Measurements from ENCODE around the gene KLRG1.

Gene KLRG1

DNA sequence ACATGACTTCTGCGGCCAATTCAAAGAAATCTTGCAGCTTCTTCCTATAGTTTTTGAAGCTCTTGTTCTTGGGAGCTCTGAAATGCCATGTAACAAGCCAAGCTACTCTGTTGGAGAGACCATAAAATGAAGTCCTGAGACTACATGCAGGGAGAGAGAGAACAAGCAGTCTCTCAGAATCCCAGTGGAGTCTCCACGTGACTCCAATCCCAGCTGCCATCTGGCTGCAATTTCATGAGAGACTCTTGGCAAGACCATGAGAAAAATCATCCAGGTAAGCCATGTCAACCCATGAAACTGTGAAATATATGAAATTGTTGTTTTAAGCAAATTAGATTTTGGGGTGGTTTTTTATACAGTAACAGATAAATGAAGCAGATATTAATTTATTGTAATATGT lies 54.4 kb downstream of the KLRG1 start:
- no peak for DNase-seq

DNA sequence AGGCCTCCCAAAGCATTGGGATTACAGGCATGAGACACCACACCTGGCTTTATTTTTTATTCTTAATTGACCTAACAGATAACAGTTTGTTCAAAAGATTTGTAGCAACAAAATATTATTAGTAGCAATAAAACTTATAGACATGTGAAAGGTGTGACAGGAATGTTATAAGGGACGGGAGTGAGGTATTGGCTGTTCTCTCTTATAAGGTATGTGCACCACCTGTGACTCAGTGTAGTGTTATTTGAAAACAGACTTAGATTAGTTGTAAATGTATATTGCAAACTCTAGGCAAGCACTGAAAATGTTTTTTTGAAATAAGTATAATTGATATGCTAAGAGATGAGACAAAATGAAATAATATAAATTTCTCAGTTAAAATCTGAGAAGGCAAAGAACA lies 57.8 kb downstream of the KLRG1 start:
- no peak for DNase-seq

DNA sequence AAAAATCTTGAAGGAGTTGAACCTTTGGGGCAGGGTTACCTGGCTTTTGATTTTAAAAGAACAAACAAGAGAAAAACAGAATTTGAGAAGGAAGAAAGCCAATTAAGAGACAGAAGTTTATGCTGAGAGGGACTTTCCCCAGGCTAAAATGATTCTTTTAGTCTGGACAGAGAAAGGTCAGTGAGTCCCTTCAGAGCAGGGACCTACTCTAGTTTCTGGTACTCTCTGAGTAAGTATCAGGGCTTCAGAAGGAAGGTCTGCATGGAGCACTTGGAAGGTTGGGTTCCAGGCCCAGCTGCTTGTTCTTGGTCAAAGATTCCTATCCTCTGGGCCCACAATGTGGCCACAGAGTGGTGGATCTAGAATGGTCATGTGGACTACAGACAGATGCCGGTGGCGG lies 59.6 kb downstream of the KLRG1 start:
- no peak for DNase-seq

DNA sequence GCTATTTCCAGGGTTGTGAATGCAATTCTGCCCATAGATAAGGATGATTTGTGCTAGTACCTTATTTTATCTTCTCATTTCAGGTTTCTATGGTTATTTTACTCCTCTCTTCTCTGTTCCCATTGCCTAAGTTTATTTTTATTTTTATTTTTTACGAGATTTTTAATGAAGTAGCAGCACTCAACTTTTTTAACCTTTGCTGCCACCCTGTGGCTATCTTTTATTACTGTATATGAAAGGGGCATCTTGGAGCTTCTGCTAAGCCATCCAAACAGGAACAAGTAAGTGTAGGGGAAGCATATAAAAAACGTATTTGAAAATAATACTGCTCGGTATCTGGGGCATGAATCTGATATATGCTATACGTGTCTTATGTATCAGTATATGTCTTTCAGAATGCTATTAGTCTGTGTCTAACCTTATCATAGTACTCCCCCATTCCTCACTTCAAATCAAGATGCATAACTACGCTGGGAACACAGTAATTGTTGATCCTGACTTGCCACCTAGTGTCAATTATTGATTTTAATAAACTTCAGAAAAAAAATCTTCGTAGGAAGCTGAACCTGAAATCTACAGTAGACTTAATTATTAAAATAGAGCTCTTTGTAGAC lies 60.3 kb downstream of the KLRG1 start:
- no peak for DNase-seq

DNA sequence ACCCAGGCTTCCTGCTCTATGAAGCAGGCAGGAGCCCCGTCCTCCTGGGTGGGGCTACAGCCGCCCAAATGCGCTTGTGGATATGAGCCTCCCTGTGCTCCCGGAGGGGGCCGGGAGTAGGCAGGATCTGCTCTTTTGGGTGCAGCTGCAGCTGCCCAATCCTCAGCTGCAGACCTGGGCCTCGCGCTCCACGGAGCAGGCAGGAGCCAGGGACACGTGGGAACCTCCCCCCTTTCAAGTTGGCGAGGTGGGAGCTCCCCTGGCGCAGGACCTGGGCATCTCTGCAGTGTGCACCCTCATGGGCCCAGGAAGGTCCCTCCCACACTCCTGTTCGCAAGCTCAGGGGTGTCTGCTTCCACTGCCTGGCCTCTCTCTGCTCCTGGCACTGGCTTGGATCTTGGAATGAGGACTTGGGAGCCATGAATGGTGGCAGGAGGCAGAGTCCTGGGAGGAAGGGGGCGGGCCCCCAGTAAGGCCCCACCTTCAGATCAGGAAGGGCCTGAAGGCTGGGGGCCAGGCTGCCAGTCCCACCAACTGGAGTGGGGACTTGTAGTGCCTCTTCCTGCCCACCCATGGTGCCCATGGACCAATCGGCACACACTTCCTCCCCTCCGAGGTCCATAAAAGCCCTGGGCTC lies 61.3 kb downstream of the KLRG1 start:
- DNase-seq, result no peak

DNA sequence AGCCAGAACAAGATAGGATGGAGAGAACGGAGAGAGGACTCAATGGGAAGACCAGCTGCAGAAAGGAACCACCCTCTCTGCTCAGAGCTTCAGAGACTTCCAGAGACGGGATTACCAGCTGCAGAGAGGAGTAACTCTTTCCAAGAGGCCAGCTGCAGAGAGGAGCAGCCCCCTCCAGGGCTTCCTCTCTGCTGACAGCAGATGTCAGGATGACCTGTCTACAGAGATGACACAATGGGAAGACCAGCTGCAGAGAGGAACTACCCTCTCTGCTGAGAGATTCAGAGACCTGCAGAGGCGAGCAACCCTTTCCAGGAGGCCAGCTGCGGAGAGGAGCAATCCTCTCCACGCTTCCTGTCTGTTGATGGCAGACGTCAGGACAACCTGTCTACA lies 61.8 kb downstream of the KLRG1 start:
- no peak for DNase-seq

DNA sequence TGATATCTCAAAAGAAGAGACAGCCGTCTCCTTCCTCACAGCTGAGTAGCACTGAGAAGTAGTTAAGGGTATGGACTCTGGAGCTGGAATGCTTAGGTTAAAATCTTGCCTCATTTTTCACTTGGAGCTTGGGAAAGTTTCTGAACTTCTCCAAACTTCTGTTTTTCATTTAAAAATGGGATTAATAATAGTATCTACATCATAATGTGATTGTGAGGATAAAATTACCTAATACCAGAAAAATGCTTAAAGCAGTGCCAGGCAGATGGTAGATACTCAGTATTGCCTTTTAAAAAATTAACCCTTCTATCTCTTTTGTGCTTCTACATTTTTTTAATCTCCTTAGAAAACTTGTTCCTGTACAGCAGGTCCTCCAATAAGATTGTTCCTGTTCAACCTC lies 63.3 kb downstream of the KLRG1 start:
- no peak for DNase-seq
